Skin epidermis (tissue), 12 donors: ENCODE results near the gene GXYLT2.
A peak's percentile ranks its signal among the peaks of the same experiment; 100 is the strongest.

Source experiments
- H3K27ac ChIP-seq, 21 experiments: fragments of 200-600 bp; sonication (generic) in 11 of 21; one replicate each; pipeline ENCODE4 v1.5.0; 2020; ENCODE audit warnings: mild to moderate bottlenecking in 3 of 21, inconsistent platforms in 2 of 21, moderate library complexity in 2 of 21
- H3K4me3 ChIP-seq, 7 experiments: fragments of 200-600 bp; sonication (generic) in 2 of 7; one replicate each; pipeline ENCODE4 v1.5.0; 2020; ENCODE audit warnings: inconsistent platforms in 2 of 7, mild to moderate bottlenecking in 2 of 7, moderate library complexity in 1 of 7

The GXYLT2 gene

GRCh38 chr3:72887705-72888545, at the start of gene GXYLT2:
GXYLT2 (plus strand) TSS chr3:72888046; CDS start chr3:72888234, 188 bp downstream.
- Histone ChIP-seq H3K4me3 (peak within 1 kb of the TSS; percentile 17 to 46 (median 31)), H3K27ac (peak within 1 kb of the TSS in 13 of 21 experiments; percentile 7 to 76 (median 40))

GRCh38 chr3:72839057-72839456, 48.8 kb upstream of the GXYLT2 start:
- Histone ChIP-seq H3K27ac (no peak overlapping the region), H3K4me3 (no peak overlapping the region)

- H3K27ac ChIP-seq: no peak overlapping the region
- no peak overlapping the region for H3K4me3 ChIP-seq
These were observed 43.3 kb upstream of the GXYLT2 start for GRCh38 chr3:72844436-72844993.

GRCh38 chr3:72846166-72846565, 41.7 kb upstream of the GXYLT2 start:
- H3K27ac ChIP-seq: no peak overlapping the region
- H3K4me3 ChIP-seq: no peak overlapping the region

GRCh38 chr3:72847282-72847681, 40.6 kb upstream of the GXYLT2 start:
- Histone ChIP-seq H3K4me3 (peak overlapping the region; percentile 78 to 93 (median 85)), H3K27ac (peak overlapping the region in 14 of 21 experiments; percentile 45 to 84 (median 72))

- Histone ChIP-seq H3K4me3 (peak within 1 kb of the TSS; percentile 78 to 93 (median 85)), H3K27ac (peak within 1 kb of the TSS in 20 of 21 experiments; percentile 45 to 84 (median 70))
These were observed 39.8 kb upstream of the GXYLT2 start, which contains the start of gene SHQ1 for GRCh38 chr3:72847751-72848702. SHQ1 (minus strand) TSS chr3:72848445; CDS start chr3:72848340, 105 bp downstream.

GRCh38 chr3:72848703-72849081, 39.2 kb upstream of the GXYLT2 start:
- Histone ChIP-seq H3K4me3 (peak overlapping the region; percentile 78 to 93 (median 85)), H3K27ac (peak overlapping the region in 2 of 21 experiments; percentile 18 to 55)

- no peak overlapping the region for H3K4me3 ChIP-seq
- no peak overlapping the region for H3K27ac ChIP-seq
These were observed 32.8 kb upstream of the GXYLT2 start for GRCh38 chr3:72855001-72855400.

- Histone ChIP-seq H3K27ac (no peak overlapping the region), H3K4me3 (no peak overlapping the region)
These were observed 27.8 kb upstream of the GXYLT2 start for GRCh38 chr3:72860053-72860452.

GRCh38 chr3:72860846-72861245, 27.0 kb upstream of the GXYLT2 start:
- no peak overlapping the region for H3K27ac ChIP-seq
- no peak overlapping the region for H3K4me3 ChIP-seq

- no peak overlapping the region for H3K4me3 ChIP-seq
- H3K27ac ChIP-seq: no peak overlapping the region
These were observed 25.3 kb upstream of the GXYLT2 start for GRCh38 chr3:72862314-72863090.

- Histone ChIP-seq H3K27ac (peak overlapping the region in 4 of 21 experiments; percentile 14 to 48 (median 27)), H3K4me3 (no peak overlapping the region)
These were observed 15.7 kb upstream of the GXYLT2 start for GRCh38 chr3:72872183-72872582.

GRCh38 chr3:72887343-72887704, 522 bp upstream of the GXYLT2 start:
- peak overlapping the region; percentile 0 to 46 (median 28) for H3K4me3 ChIP-seq
- H3K27ac ChIP-seq: peak overlapping the region in 6 of 21 experiments; percentile 2 to 45 (median 10)

GRCh38 chr3:72888546-72889309, 882 bp downstream of the GXYLT2 start:
- peak overlapping the region in 13 of 21 experiments; percentile 5 to 76 (median 38) for H3K27ac ChIP-seq
- peak overlapping the region; percentile 17 to 46 (median 27) for H3K4me3 ChIP-seq

- Histone ChIP-seq H3K4me3 (peak overlapping the region in 3 of 7 experiments; percentile 27 to 46 (median 41)), H3K27ac (peak overlapping the region in 12 of 21 experiments; percentile 5 to 62 (median 28))
These were observed 1.7 kb downstream of the GXYLT2 start for GRCh38 chr3:72889310-72890165.

GRCh38 chr3:72890166-72890925, 2.5 kb downstream of the GXYLT2 start:
- Histone ChIP-seq H3K4me3 (no peak overlapping the region), H3K27ac (peak overlapping the region in 5 of 21 experiments; percentile 5 to 62 (median 14))
